Measurements from ENCODE around the gene ZNF800.
"Not testable (repeated sequence)": the region's sequence is repeated elsewhere in the genome, so short reads cannot be mapped to it uniquely, and the experiment has no call there.

Gene ZNF800

DNA sequence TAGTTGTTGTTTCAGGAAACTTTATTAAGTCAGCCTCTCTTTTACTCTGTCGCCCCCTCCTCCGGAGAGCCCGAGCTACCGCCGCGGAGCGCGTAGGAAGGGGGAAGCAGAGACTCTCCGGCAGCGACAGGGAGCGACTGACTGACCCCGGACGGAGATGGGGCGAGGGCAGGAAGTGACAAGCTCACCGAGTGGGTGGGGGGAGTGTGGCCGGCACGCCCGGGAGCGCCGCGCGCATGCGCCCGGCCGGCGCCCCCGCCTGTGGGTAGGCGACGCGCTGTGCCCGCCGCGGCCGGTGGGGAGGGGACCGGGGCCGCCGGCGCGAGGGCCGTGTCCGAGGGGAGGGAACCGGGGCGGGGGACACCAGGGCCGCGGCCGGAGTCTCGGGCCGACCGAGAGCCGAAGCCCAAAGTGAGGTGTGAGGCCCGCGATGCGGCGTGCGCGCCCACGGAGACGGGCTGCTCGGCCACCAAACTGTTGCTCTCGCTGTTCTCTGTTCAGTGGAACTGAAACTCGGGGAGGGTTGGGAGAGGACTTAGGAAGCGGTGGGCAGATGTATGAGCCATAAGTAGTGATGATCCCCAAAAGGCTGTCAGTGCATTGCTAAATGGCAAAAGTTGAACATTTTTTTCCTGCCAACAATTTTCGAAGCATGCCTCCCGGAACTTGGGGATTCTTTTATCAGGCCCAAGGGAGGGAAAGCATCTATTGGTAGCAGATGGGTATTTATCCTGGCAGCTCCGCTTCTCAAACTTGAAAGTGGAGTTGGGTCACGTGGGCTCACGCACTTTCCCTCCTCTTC lies at the start of gene ZNF800:
Gene ZNF800 (minus strand): TSS at position 143 of the 802 bp plus-strand sequence. CDS start 1,151 bp downstream, outside the sequence.
- DNase-seq (ENCODE audit: low read depth in 2 of 2) = peak; percentile 83

- DNase-seq (ENCODE audit: low read depth in 2 of 2) = no peak
Measured at GRCh38 chr7:127440206-127440605, 47.7 kb upstream of the ZNF800 start.

- DNase-seq (ENCODE audit: low read depth in 2 of 2) = no peak
Measured at GRCh38 chr7:127438836-127439235, 46.3 kb upstream of the ZNF800 start.

DNA sequence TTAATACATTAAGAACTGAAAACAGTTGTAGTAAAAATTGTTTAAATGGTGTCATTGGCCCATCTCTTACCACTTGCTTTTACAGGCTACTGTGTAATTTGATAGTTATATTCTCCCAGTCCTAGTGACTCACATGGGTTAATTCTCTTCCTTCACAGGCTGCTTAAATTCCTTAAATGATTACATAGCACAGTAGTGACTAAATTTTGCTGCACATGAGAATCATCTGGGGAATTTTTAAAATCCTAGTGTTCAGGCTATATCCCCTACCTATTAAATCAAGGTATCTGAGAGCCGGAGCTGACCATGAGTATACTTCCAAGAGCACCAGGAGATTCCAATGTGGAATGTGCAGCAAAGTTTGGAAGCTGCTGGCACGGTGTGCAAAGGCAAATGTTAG lies 45.3 kb upstream of the ZNF800 start:
- no peak for DNase-seq (ENCODE audit: low read depth in 2 of 2)

DNA sequence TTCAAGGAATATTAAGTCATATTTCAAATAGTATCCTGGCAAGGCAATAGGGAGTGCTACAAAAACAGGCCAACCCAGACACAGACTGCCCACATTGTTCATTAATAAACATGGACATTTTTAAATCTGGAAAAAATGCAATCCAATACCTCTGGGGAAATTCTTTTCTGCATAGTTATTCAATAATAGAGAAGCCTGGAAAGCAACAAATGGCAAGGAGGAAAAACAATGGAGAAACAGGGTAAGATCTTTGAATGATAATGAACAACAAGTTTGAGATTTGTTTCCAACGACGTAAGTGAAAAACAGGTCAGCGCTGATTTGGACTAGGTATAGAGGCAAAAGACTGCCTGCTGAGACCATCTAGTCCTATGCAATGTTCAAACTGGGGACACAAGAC lies 44.7 kb upstream of the ZNF800 start:
- DNase-seq (ENCODE audit: low read depth in 2 of 2) = no peak

GRCh38 chr7:127429281-127429680 lies 36.8 kb upstream of the ZNF800 start:
- DNase-seq (ENCODE audit: low read depth in 2 of 2) = not testable (repeated sequence)

- DNase-seq (ENCODE audit: low read depth in 2 of 2) = no peak
Measured at GRCh38 chr7:127419196-127419595, 26.7 kb upstream of the ZNF800 start.

GRCh38 chr7:127418459-127418858 lies 26.0 kb upstream of the ZNF800 start:
- no peak for DNase-seq (ENCODE audit: low read depth in 2 of 2)

DNA sequence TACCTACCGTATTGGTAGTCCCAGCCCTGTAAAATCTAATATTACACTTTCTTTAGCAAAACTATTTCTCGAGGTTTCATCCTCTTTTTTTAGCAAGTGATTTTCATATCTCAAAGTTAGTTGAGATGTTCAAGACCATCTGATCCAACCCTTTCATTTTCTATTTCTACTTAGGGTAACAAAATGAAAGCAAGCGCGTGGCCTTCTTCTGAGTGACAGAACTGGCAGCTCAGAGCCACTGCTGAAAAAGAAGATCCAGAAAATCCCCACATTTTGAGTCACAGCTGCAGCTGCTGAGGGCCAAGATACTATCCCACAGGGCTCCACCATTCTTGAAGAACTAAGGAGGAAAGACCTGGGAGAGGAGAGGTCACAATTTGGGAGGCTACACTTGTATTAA lies 24.8 kb upstream of the ZNF800 start:
- no peak for DNase-seq (ENCODE audit: low read depth in 2 of 2)

GRCh38 chr7:127415060-127415742 lies 22.7 kb upstream of the ZNF800 start:
- DNase-seq (ENCODE audit: low read depth in 2 of 2) = no peak

- DNase-seq (ENCODE audit: low read depth in 2 of 2) = no peak
Measured at GRCh38 chr7:127413962-127414361, 21.5 kb upstream of the ZNF800 start.

DNA sequence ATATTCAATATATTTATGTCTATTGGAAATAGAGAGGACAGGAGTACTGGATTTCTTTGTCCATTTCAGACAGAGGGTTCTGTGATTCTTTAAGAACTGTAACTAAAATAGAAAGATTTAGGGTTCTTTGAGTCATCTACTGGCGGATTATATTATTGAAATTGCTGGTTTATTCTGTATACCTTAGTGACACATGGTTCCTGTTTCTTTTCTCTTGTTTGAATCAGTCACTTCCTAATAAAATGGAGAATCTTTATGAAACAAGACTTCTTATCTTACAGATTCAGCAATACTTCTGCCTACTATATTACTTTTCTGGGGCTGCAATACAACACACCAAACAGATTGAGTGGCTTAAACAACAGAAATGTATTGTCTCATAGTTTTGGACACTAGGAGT lies 20.8 kb upstream of the ZNF800 start:
- no peak for DNase-seq (ENCODE audit: low read depth in 2 of 2)

GRCh38 chr7:127411176-127411575 lies 18.7 kb upstream of the ZNF800 start:
- no peak for DNase-seq (ENCODE audit: low read depth in 2 of 2)

- DNase-seq (ENCODE audit: low read depth in 2 of 2) = no peak
Measured at GRCh38 chr7:127409629-127410028, 17.1 kb upstream of the ZNF800 start.

- DNase-seq (ENCODE audit: low read depth in 2 of 2) = no peak
Measured at GRCh38 chr7:127404286-127405072, 12.0 kb upstream of the ZNF800 start.

DNA sequence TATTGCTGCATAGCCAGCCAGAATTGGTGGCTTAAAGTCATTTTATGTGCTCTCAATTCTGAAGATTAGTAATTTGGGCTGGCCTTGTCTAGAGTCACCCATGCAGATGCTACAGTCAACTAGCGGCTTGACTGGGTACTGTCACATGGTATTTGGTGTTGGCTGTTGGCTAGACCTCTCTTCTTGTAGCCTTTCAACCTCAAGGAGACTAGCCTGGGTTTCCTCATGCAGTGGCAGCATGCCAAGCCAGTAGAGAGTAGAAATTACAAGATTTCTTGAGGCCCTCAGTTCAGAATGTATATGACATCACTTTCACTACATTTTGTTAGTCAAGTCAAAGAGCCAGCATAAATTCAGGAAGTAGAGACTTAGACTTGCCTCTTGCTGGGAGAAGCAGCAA lies 3.7 kb upstream of the ZNF800 start:
- peak in 1 of 2 donors; percentile 31 for DNase-seq (ENCODE audit: low read depth in 2 of 2)

- not testable (repeated sequence) for DNase-seq (ENCODE audit: low read depth in 2 of 2)
Measured at GRCh38 chr7:127395104-127395503, 2.6 kb upstream of the ZNF800 start.

GRCh38 chr7:127393368-127394058 lies 1.0 kb upstream of the ZNF800 start:
- no peak for DNase-seq (ENCODE audit: low read depth in 2 of 2)

- DNase-seq (ENCODE audit: low read depth in 2 of 2) = peak; percentile 46 to 52
Measured at GRCh38 chr7:127392182-127392565, 334 bp downstream of the ZNF800 start.

DNA sequence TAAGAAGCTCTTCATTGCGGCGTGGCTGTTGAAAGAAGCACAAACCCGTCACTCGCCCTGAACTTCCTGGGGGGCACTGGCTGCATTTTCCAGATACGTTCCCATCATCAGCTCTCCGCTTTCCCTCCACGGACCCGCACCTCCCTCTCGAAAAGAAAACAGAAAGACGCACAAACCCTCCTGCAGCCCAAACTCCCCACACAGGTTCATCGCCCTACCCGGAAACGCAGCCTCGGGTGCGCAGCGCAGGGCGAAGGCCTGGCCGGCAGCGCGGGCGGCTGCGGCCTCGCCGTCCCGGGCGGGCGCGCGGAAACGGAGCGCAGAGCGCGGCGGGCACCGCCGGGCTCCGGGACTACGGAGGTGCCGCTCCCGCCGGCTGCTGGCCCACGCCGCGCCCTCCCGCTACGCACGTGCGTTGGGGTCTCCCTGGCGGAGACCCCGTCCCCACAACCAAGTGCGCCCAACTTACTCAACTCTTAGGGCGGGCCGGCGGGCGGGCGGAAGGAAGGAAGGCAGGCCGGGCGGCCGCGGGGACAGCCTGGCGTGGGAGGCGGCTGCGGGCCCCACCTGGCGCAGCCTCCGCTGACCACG lies 822 bp downstream of the ZNF800 start:
- peak in 1 of 2 donors; percentile 27 for DNase-seq (ENCODE audit: low read depth in 2 of 2)

GRCh38 chr7:127390817-127391590 lies 1.5 kb downstream of the ZNF800 start:
- no peak for DNase-seq (ENCODE audit: low read depth in 2 of 2)
